ENCODE measurements around the gene RXFP3. TPM values are rescaled to one million over a fixed set of nuclear protein-coding genes. Genes with fewer than 3 reads are reported as not detected.
"Not testable (repeated sequence)": the region's sequence is repeated elsewhere in the genome, so short reads cannot be mapped to it uniquely, and the experiment has no call there.

RXFP3 gene
- total RNA-seq (2014; rRNA removed; shearing (Covaris generic)), result not detected in 2 replicates

DNA sequence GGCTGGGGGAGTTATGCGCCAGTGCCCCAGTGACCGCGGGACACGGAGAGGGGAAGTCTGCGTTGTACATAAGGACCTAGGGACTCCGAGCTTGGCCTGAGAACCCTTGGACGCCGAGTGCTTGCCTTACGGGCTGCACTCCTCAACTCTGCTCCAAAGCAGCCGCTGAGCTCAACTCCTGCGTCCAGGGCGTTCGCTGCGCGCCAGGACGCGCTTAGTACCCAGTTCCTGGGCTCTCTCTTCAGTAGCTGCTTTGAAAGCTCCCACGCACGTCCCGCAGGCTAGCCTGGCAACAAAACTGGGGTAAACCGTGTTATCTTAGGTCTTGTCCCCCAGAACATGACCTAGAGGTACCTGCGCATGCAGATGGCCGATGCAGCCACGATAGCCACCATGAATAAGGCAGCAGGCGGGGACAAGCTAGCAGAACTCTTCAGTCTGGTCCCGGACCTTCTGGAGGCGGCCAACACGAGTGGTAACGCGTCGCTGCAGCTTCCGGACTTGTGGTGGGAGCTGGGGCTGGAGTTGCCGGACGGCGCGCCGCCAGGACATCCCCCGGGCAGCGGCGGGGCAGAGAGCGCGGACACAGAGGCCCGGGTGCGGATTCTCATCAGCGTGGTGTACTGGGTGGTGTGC is at the start of gene RXFP3:
Gene RXFP3, plus strand, starts transcription at position 6 of the 636 bp plus-strand sequence. Its CDS starts 355 bp downstream, at position 361.
- no peaks in the 10 kb centered on the region for H3K36me3 ChIP-seq
- H3K9me3 ChIP-seq (replicated peaks), result no peaks in the 10 kb centered on the region
- H3K27me3 ChIP-seq, result no peaks in the 10 kb centered on the region
- no peak within 1 kb of the TSS for H3K27ac ChIP-seq
- no peak for DNase-seq
- no peaks in the 10 kb centered on the region for H3K4me1 ChIP-seq
- H3K4me3 ChIP-seq, result no peak within 1 kb of the TSS

GRCh38 chr5:33887268-33887667 is 48.9 kb upstream of the RXFP3 start:
- peaks cover 6% of the 10 kb centered on the region; the same call in 1 of the 2 replicates for H3K36me3 ChIP-seq

GRCh38 chr5:33888587-33888986 is 47.6 kb upstream of the RXFP3 start:
- Histone ChIP-seq H3K27ac (no peak overlapping the region), H3K27me3 (no peaks in the 10 kb centered on the region), H3K9me3 (replicated peaks) (no peaks in the 10 kb centered on the region), H3K4me3 (no peak overlapping the region), H3K4me1 (peaks cover 7% of the 10 kb centered on the region; the same call in 1 of the 2 replicates), H3K36me3 (peaks cover 2% of the 10 kb centered on the region; the same call in 1 of the 2 replicates)
- DNase-seq, result no peak

More at GRCh38 chr5:33887268-33887667, 48.9 kb upstream of the RXFP3 start:
- Histone ChIP-seq H3K4me1 (no peaks in the 10 kb centered on the region), H3K27ac (no peak overlapping the region), H3K9me3 (replicated peaks) (no peaks in the 10 kb centered on the region), H3K27me3 (no peaks in the 10 kb centered on the region), H3K4me3 (no peak overlapping the region)
- DNase-seq, result no peak

- Histone ChIP-seq H3K27ac (no peak overlapping the region; the same call in 1 of the 2 replicates), H3K27me3 (no peaks in the 10 kb centered on the region)
- DNase-seq, result peak; percentile 35 to 42
Measured at GRCh38 chr5:33890131-33891032, 45.8 kb upstream of the RXFP3 start.

GRCh38 chr5:33891446-33891787 is 44.8 kb upstream of the RXFP3 start:
- Histone ChIP-seq H3K36me3 (peaks cover 2% of the 10 kb centered on the region; the same call in 1 of the 2 replicates), H3K4me3 (peak overlapping the region; percentile 70), H3K27me3 (no peaks in the 10 kb centered on the region), H3K4me1 (peaks cover 7% of the 10 kb centered on the region; the same call in 1 of the 2 replicates), H3K27ac (peak overlapping the region; percentile 96), H3K9me3 (replicated peaks) (no peaks in the 10 kb centered on the region)
- DNase-seq, result no peak

More at GRCh38 chr5:33890131-33891032, 45.8 kb upstream of the RXFP3 start:
- peaks cover 7% of the 10 kb centered on the region; the same call in 1 of the 2 replicates for H3K4me1 ChIP-seq
- H3K9me3 ChIP-seq (replicated peaks), result no peaks in the 10 kb centered on the region
- peaks cover 2% of the 10 kb centered on the region; the same call in 1 of the 2 replicates for H3K36me3 ChIP-seq
- peak overlapping the region; percentile 70 for H3K4me3 ChIP-seq

DNA sequence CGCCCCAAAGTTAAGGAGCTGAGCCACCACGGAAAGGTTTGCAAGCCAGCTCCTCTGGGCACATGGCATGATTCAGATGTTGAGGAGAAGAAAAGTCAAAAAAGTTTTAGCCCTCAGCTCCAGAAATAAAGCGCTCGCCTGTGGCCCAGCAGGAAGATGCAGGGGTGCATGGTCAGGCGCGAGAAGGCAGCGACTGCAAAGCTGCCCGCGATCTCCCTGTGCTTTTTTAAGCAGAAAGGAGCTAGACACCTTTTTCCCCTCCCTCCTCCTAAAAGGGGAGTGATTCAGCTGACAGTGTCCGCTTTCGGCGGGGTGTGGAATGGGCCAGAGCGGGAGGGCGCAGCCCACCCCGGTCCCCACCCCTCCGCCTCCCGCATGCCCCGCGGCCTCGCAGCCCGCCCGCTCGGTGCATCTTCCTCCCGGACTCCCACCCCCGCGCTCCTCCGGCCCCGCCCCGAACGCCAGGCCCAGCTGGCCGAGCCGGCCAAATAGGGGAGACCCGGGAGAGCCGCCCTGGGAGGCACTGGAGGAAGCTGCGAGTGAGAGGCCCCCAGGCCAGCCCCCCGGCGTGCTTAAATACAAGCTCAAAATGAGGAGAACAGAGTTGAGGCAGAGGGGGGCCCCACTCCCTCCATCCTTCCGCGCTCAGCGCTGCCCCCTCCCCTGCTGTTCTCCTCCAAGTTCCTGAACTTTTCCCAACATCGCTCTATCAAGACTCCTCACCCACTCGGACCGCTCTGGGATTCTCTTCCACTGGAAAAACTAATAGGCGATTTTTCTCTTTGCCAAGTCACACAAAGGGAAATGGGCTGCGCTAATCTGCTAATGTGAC is 44.2 kb upstream of the RXFP3 start, which contains the start of gene ADAMTS12:
Gene ADAMTS12, minus strand, starts transcription at position 203 of the 832 bp plus-strand sequence. Its CDS starts 134 bp downstream, at position 69.
- Histone ChIP-seq H3K27ac (peak within 1 kb of the TSS; percentile 96), H3K9me3 (replicated peaks) (no peaks in the 10 kb centered on the region), H3K4me1 (peaks cover 7% of the 10 kb centered on the region; the same call in 1 of the 2 replicates), H3K4me3 (peak within 1 kb of the TSS; percentile 70), H3K36me3 (peaks cover 2% of the 10 kb centered on the region; the same call in 1 of the 2 replicates), H3K27me3 (no peaks in the 10 kb centered on the region)
- peak; percentile 88 to 93 for DNase-seq

DNA sequence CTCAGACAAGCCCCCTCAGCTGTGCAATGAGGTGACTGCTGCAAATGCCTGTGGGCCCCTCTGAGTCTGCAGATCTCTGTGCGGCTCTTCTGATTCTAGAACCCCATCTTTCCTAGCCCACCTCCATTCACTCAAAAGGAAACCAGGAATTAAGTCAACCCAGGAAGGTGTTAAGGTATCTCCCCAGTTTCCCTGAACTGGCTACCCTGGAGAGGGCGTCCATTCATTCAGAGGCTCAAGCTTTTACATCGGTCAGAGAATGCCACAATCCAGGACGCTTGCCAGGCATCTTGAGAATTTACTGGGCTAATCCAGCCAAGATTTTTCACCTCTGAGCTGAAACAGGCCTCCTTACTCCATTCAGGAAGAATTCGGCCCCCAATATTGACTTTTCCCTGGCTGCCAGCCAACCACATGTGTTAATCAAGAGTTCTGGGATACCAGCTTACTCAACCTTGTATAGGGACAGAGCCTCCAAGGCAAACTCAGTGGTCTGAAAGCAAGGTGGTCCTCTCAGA is 43.5 kb upstream of the RXFP3 start:
- H3K4me3 ChIP-seq, result peak overlapping the region; percentile 70
- peak overlapping the region; percentile 96 for H3K27ac ChIP-seq
- peak in 1 of 2 experiments; percentile 63 for DNase-seq
- no peaks in the 10 kb centered on the region for H3K27me3 ChIP-seq
- H3K4me1 ChIP-seq, result peaks cover 7% of the 10 kb centered on the region; the same call in 1 of the 2 replicates
- H3K36me3 ChIP-seq, result peaks cover 2% of the 10 kb centered on the region; the same call in 1 of the 2 replicates
- no peaks in the 10 kb centered on the region for H3K9me3 ChIP-seq (replicated peaks)

DNA sequence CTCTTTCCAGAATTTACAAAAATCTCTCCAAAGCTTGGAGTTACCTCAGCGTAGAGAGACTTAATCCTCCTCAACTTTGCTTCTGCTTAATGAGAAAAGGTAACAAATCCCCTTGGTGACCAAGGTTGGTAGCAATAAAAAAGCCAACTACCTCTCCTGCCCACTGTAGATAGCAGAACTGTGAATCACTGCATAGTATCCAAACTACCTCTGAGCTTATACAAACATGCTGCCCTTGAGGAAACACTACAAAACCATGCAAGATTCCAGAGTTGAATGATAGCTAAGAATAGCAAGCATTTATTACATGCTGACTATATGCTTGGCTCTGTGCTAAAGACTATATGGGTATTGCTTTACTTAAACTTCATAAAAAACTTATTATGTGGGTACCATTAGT is 41.6 kb upstream of the RXFP3 start:
- DNase-seq, result no peak

DNA sequence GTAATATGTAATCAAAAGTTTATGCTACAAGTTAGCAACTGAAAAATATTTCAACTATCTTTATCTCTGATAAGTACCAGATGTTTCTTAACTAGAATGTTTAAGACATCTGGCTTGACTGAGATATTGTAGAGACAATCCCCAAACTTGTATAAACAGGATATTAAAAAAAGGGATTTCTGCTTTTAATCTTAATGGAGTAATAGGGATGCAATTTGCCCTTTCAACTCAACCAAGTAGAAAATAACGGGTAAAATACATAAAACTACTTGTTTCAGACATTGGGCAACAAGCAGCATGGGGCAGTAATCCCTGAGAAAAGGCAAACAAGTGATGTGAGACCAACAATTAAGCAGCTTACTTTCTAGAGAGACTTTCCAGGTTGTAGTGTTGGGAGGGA is 35.0 kb upstream of the RXFP3 start:
- DNase-seq, result no peak
- H3K4me3 ChIP-seq, result no peak overlapping the region
- peaks cover 5% of the 10 kb centered on the region for H3K9me3 ChIP-seq (replicated peaks)
- no peaks in the 10 kb centered on the region for H3K27me3 ChIP-seq
- H3K36me3 ChIP-seq, result no peaks in the 10 kb centered on the region
- H3K27ac ChIP-seq, result no peak overlapping the region
- no peaks in the 10 kb centered on the region for H3K4me1 ChIP-seq

More for the DNA sequence above, 41.6 kb upstream of the RXFP3 start:
- Histone ChIP-seq H3K4me3 (no peak overlapping the region), H3K9me3 (replicated peaks) (no peaks in the 10 kb centered on the region), H3K27me3 (no peaks in the 10 kb centered on the region), H3K4me1 (peaks cover 7% of the 10 kb centered on the region; the same call in 1 of the 2 replicates), H3K36me3 (no peaks in the 10 kb centered on the region), H3K27ac (no peak overlapping the region)

- H3K36me3 ChIP-seq, result no peaks in the 10 kb centered on the region
- H3K4me1 ChIP-seq, result no peaks in the 10 kb centered on the region
- H3K4me3 ChIP-seq, result no peak overlapping the region
- H3K27me3 ChIP-seq, result no peaks in the 10 kb centered on the region
- no peak overlapping the region for H3K27ac ChIP-seq
- no peak for DNase-seq
- H3K9me3 ChIP-seq (replicated peaks), result peaks cover 14% of the 10 kb centered on the region
Measured at GRCh38 chr5:33903118-33903517, 33.1 kb upstream of the RXFP3 start.

- H3K4me3 ChIP-seq, result no peak overlapping the region
- DNase-seq, result no peak
- H3K27me3 ChIP-seq, result no peaks in the 10 kb centered on the region
- H3K27ac ChIP-seq, result no peak overlapping the region
- peaks cover 14% of the 10 kb centered on the region for H3K9me3 ChIP-seq (replicated peaks)
- no peaks in the 10 kb centered on the region for H3K4me1 ChIP-seq
- no peaks in the 10 kb centered on the region for H3K36me3 ChIP-seq
Measured at GRCh38 chr5:33905381-33905780, 30.8 kb upstream of the RXFP3 start.

- H3K36me3 ChIP-seq, H3K27ac ChIP-seq, H3K27me3 ChIP-seq, H3K4me1 ChIP-seq, H3K4me3 ChIP-seq: not testable (repeated sequence)
- peaks cover 14% of the 10 kb centered on the region for H3K9me3 ChIP-seq (replicated peaks)
- peak; percentile 21 to 34 for DNase-seq
Measured at GRCh38 chr5:33906248-33906647, 29.9 kb upstream of the RXFP3 start.

DNA sequence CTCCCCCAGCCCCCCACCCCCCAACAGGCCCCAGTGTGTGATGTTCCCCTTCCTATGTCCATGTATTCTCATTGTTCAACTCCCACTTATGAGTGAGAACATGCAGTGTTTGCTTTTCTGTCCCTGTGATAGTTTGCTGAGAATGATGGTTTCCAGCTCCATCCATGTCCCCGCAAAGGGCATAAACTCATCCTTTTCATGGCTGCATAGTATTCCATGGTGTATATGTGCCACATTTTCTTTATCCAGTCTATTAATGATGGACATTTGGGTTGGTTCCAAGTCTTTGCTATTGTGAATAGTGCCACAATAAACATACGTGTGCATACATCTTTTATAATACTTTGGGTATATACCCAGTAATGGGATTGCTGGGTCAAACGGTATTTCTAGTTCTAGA is 21.3 kb upstream of the RXFP3 start:
- H3K4me3 ChIP-seq; H3K9me3 ChIP-seq (replicated peaks); H3K27me3 ChIP-seq; DNase-seq; H3K36me3 ChIP-seq; H3K27ac ChIP-seq; H3K4me1 ChIP-seq: not testable (repeated sequence)

- H3K27me3 ChIP-seq, result no peaks in the 10 kb centered on the region
- H3K9me3 ChIP-seq (replicated peaks), result no peaks in the 10 kb centered on the region
- H3K4me3 ChIP-seq, result no peak overlapping the region
- H3K4me1 ChIP-seq, result no peaks in the 10 kb centered on the region
- H3K36me3 ChIP-seq, result no peaks in the 10 kb centered on the region
- no peak for DNase-seq
- no peak overlapping the region for H3K27ac ChIP-seq
Measured at GRCh38 chr5:33921002-33921401, 15.2 kb upstream of the RXFP3 start.

All from SJCRH30 (cell line).